Lower leg skin (tissue), 3 donors: Measurements from ENCODE around the gene KCNMA1.

Experiments used
- CTCF ChIP-seq, 3 donors: fragments of 450-650 bp; IDR thresholded peaks; one replicate each; pipeline ENCODE4 v1.5.1; 2016; ENCODE audit warnings: antibody characterized with exemption in 3 of 3, mild to moderate bottlenecking in 3 of 3, moderate library complexity in 2 of 3
- POLR2A ChIP-seq, 2 donors: fragments of 450-650 bp; IDR thresholded peaks; one replicate each; pipeline ENCODE4 v1.6.1; 2016 to 2017; ENCODE audit warnings: antibody characterized with exemption in 2 of 2, mild to moderate bottlenecking in 1 of 2, moderate library complexity in 1 of 2

GRCh38 chr10:77177161-77177560 lies 460.4 kb downstream of the KCNMA1 start:
- TF ChIP-seq CTCF (IDR thresholded peaks at IDR 0.05) (no peak), POLR2A (IDR thresholded peaks at IDR 0.05) (no peak)
